ENCODE data around the gene ABCF1.

GRCh38 chr6:30542915-30543314 is 28.3 kb upstream of the ABCF1 start:
- TF ChIP-seq CTCF (conservative IDR thresholded peaks at IDR 0.05 in 1 of 2, IDR thresholded peaks at IDR 0.05 in 1 of 2; ENCODE audit: low read depth in 1 of 2, low read length in 2 of 2) (peak in 1 of 2 donors; percentile 2), EZH2 (IDR thresholded peaks at IDR 0.05; ENCODE audit: low read length, missing control alignments) (no peak)
